ENCODE data around the gene HMMR.
A peak's percentile ranks its signal among the peaks of the same experiment; 100 is the strongest.

Gene HMMR

DNA sequence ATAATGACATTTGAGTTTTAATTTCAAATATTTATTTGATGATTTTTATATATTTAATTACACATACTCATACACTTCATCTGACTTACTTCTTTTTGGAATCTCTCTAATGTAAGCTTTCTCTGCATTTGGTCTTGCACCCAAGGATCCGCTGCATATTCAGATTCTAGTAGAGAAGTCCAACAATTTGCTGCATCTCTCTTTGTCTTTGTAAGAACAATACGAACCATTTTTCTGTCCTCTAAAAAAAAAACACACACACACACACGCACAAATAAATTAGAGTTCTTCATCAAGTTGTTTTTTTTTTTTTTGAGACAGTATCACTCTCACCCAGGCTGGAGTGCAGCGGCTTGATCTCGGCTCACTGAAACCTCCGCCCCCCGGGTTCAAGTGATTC lies 3.6 kb upstream of the HMMR start:
- Histone ChIP-seq H3K36me3 (ENCODE audit: control insufficient read depth, insufficient read depth, low read length) (peaks cover 14% of the 10 kb centered on the region), H3K27me3 (replicated peaks; ENCODE audit: control insufficient read depth, insufficient read depth, low read length, poor library complexity, severe bottlenecking) (no peaks in the 10 kb centered on the region), H3K9me3 (ENCODE audit: control insufficient read depth, low read length) (no peaks in the 10 kb centered on the region), H3K27ac (ENCODE audit: insufficient read depth, low read length, poor library complexity, severe bottlenecking) (no peak overlapping the region), H3K4me1 (ENCODE audit: control insufficient read depth, insufficient read depth, low read length, poor library complexity, severe bottlenecking) (peaks cover 13% of the 10 kb centered on the region), H3K4me3 (ENCODE audit: insufficient read depth, low read depth, low read length, poor library complexity, severe bottlenecking) (no peak overlapping the region)
- no peak for DNase-seq

GRCh38 chr5:163458778-163459385 lies 1.6 kb upstream of the HMMR start:
- DNase-seq: no peak
- Histone ChIP-seq H3K27me3 (replicated peaks; ENCODE audit: control insufficient read depth, insufficient read depth, low read length, poor library complexity, severe bottlenecking) (no peaks in the 10 kb centered on the region), H3K27ac (ENCODE audit: insufficient read depth, low read length, poor library complexity, severe bottlenecking) (peak overlapping the region; percentile 94), H3K4me3 (ENCODE audit: insufficient read depth, low read depth, low read length, poor library complexity, severe bottlenecking) (peak overlapping the region; percentile 76), H3K4me1 (ENCODE audit: control insufficient read depth, insufficient read depth, low read length, poor library complexity, severe bottlenecking) (peaks cover 16% of the 10 kb centered on the region), H3K36me3 (ENCODE audit: control insufficient read depth, insufficient read depth, low read length) (peaks cover 8% of the 10 kb centered on the region), H3K9me3 (ENCODE audit: control insufficient read depth, low read length) (no peaks in the 10 kb centered on the region)

GRCh38 chr5:163459462-163459818 lies 992 bp upstream of the HMMR start:
- no peaks in the 10 kb centered on the region for H3K27me3 ChIP-seq (replicated peaks; ENCODE audit: control insufficient read depth, insufficient read depth, low read length, poor library complexity, severe bottlenecking)
- peak overlapping the region; percentile 94 for H3K27ac ChIP-seq (ENCODE audit: insufficient read depth, low read length, poor library complexity, severe bottlenecking)
- H3K4me3 ChIP-seq (ENCODE audit: insufficient read depth, low read depth, low read length, poor library complexity, severe bottlenecking): peak overlapping the region; percentile 76
- DNase-seq: no peak
- H3K9me3 ChIP-seq (ENCODE audit: control insufficient read depth, low read length): no peaks in the 10 kb centered on the region
- H3K4me1 ChIP-seq (ENCODE audit: control insufficient read depth, insufficient read depth, low read length, poor library complexity, severe bottlenecking): peaks cover 16% of the 10 kb centered on the region
- H3K36me3 ChIP-seq (ENCODE audit: control insufficient read depth, insufficient read depth, low read length): peaks cover 6% of the 10 kb centered on the region

- peak within 1 kb of the TSS; percentile 94 for H3K27ac ChIP-seq (ENCODE audit: insufficient read depth, low read length, poor library complexity, severe bottlenecking)
These were observed 442 bp upstream of the HMMR start, which contains the start of gene NUDCD2 for GRCh38 chr5:163459819-163460561. Gene NUDCD2 (minus strand): TSS chr5:163460102. CDS start chr5:163460050, 52 bp downstream.

GRCh38 chr5:163463063-163463435 lies 2.6 kb downstream of the HMMR start:
- Histone ChIP-seq H3K9me3 (ENCODE audit: control insufficient read depth, low read length) (no peaks in the 10 kb centered on the region), H3K4me3 (ENCODE audit: insufficient read depth, low read depth, low read length, poor library complexity, severe bottlenecking) (no peak overlapping the region), H3K27ac (ENCODE audit: insufficient read depth, low read length, poor library complexity, severe bottlenecking) (no peak overlapping the region), H3K36me3 (ENCODE audit: control insufficient read depth, insufficient read depth, low read length) (no peaks in the 10 kb centered on the region), H3K27me3 (replicated peaks; ENCODE audit: control insufficient read depth, insufficient read depth, low read length, poor library complexity, severe bottlenecking) (no peaks in the 10 kb centered on the region), H3K4me1 (ENCODE audit: control insufficient read depth, insufficient read depth, low read length, poor library complexity, severe bottlenecking) (peaks cover 16% of the 10 kb centered on the region)
- DNase-seq: no peak

More at GRCh38 chr5:163459819-163460561, 442 bp upstream of the HMMR start, which contains the start of gene NUDCD2:
- H3K36me3 ChIP-seq (ENCODE audit: control insufficient read depth, insufficient read depth, low read length): peaks cover under 1% of the 10 kb centered on the region
- no peaks in the 10 kb centered on the region for H3K9me3 ChIP-seq (ENCODE audit: control insufficient read depth, low read length)
- H3K27me3 ChIP-seq (replicated peaks; ENCODE audit: control insufficient read depth, insufficient read depth, low read length, poor library complexity, severe bottlenecking): no peaks in the 10 kb centered on the region
- peaks cover 16% of the 10 kb centered on the region for H3K4me1 ChIP-seq (ENCODE audit: control insufficient read depth, insufficient read depth, low read length, poor library complexity, severe bottlenecking)
- H3K4me3 ChIP-seq (ENCODE audit: insufficient read depth, low read depth, low read length, poor library complexity, severe bottlenecking): peak within 1 kb of the TSS; percentile 76
- DNase-seq: peak; percentile 89 to 93 (median 90)

DNA sequence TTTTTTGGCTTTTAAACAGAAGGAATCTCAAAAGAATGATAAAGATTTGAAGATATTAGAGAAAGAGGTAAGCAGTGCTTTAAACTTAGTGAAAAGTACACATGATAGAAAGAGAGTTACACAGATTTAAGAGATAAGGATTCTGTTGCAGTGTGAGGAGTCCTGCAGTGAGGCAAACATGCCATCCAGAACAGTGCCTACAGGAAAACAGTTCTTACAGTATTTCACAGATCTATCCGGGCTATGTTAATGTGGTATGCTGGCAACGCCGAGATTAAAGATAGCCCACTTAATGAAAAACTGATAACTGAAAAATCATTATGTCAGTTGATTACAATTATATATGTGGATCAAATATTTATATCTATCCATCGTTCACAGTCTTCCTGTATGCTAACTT lies 7.2 kb downstream of the HMMR start:
- H3K36me3 ChIP-seq (ENCODE audit: control insufficient read depth, insufficient read depth, low read length): no peaks in the 10 kb centered on the region
- no peak overlapping the region for H3K27ac ChIP-seq (ENCODE audit: insufficient read depth, low read length, poor library complexity, severe bottlenecking)
- no peaks in the 10 kb centered on the region for H3K4me1 ChIP-seq (ENCODE audit: control insufficient read depth, insufficient read depth, low read length, poor library complexity, severe bottlenecking)
- H3K27me3 ChIP-seq (replicated peaks; ENCODE audit: control insufficient read depth, insufficient read depth, low read length, poor library complexity, severe bottlenecking): no peaks in the 10 kb centered on the region
- H3K4me3 ChIP-seq (ENCODE audit: insufficient read depth, low read depth, low read length, poor library complexity, severe bottlenecking): no peak overlapping the region
- no peaks in the 10 kb centered on the region for H3K9me3 ChIP-seq (ENCODE audit: control insufficient read depth, low read length)
- no peak for DNase-seq

DNA sequence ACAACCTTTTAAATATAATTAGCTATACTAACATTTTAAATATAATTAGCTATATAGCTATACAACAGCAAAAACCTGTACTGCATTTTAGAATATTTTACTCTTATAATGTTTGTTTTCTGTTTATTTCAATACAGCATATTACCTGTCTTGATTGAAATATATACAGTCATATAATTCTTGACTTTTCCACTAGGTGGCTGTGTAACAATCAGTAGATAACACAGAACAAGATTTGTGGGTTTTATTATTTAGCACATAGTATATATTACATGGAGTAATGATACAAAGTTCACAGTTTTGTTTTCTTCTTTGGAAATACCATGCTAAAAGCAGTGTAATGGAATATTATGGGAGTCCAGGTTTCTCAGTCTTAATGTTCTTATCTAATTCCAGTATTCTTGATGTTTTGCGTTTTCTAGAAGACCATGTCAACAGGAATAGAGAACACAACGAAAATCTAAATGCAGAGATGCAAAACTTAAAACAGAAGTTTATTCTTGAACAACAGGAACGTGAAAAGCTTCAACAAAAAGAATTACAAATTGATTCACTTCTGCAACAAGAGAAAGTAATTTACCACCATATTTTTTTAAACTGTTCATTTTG lies 13.3 kb downstream of the HMMR start:
- Histone ChIP-seq H3K4me1 (ENCODE audit: control insufficient read depth, insufficient read depth, low read length, poor library complexity, severe bottlenecking) (no peaks in the 10 kb centered on the region), H3K27ac (ENCODE audit: insufficient read depth, low read length, poor library complexity, severe bottlenecking) (no peak overlapping the region), H3K36me3 (ENCODE audit: control insufficient read depth, insufficient read depth, low read length) (no peaks in the 10 kb centered on the region), H3K9me3 (ENCODE audit: control insufficient read depth, low read length) (no peaks in the 10 kb centered on the region), H3K27me3 (replicated peaks; ENCODE audit: control insufficient read depth, insufficient read depth, low read length, poor library complexity, severe bottlenecking) (no peaks in the 10 kb centered on the region), H3K4me3 (ENCODE audit: insufficient read depth, low read depth, low read length, poor library complexity, severe bottlenecking) (no peak overlapping the region)
- DNase-seq: no peak

GRCh38 chr5:163475411-163475810 lies 15.0 kb downstream of the HMMR start:
- Histone ChIP-seq H3K36me3 (ENCODE audit: control insufficient read depth, insufficient read depth, low read length) (no peaks in the 10 kb centered on the region), H3K27ac (ENCODE audit: insufficient read depth, low read length, poor library complexity, severe bottlenecking) (no peak overlapping the region), H3K4me1 (ENCODE audit: control insufficient read depth, insufficient read depth, low read length, poor library complexity, severe bottlenecking) (no peaks in the 10 kb centered on the region), H3K9me3 (ENCODE audit: control insufficient read depth, low read length) (no peaks in the 10 kb centered on the region), H3K27me3 (replicated peaks; ENCODE audit: control insufficient read depth, insufficient read depth, low read length, poor library complexity, severe bottlenecking) (no peaks in the 10 kb centered on the region), H3K4me3 (ENCODE audit: insufficient read depth, low read depth, low read length, poor library complexity, severe bottlenecking) (no peak overlapping the region)
- no peak for DNase-seq

DNA sequence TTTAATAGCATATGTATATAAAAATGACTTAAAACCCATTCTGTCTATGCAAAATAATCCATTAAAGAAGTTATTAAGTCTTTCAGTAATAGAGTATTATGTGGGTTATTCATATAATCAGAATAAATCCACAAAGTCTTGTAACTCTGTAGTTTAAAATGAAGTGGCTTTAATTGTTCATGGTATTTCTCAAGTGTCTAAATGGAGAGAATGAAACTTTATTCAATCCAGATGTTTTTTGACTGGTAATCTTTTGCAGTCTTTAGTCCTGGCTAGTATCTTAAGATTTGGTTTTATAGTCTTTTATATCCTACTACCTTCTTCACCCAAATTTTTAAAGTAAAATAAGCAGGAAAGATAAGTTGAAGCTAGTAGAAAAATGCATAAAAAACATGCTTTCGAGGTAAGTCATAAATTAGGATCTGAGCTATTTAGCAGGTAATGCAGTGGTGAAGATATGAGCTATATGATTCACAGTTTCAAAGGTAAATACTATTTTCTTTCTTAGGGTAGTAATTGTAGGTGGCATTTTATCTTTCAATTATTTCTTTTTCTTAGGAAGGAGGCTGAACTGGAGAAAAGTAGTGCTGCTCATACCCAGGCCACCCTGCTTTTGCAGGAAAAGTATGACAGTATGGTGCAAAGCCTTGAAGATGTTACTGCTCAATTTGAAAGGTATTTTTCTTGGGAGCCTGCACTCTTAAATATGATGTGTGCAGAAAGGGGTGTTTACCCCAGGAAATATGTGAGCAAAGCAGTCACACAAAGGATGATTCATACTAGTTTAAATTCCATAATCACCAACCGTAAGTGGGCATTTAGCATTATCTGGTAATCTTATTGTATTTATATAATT lies 17.9 kb downstream of the HMMR start:
- Histone ChIP-seq H3K36me3 (ENCODE audit: control insufficient read depth, insufficient read depth, low read length) (no peaks in the 10 kb centered on the region), H3K9me3 (ENCODE audit: control insufficient read depth, low read length) (no peaks in the 10 kb centered on the region), H3K27ac (ENCODE audit: insufficient read depth, low read length, poor library complexity, severe bottlenecking) (no peak overlapping the region), H3K4me1 (ENCODE audit: control insufficient read depth, insufficient read depth, low read length, poor library complexity, severe bottlenecking) (no peaks in the 10 kb centered on the region), H3K27me3 (replicated peaks; ENCODE audit: control insufficient read depth, insufficient read depth, low read length, poor library complexity, severe bottlenecking) (no peaks in the 10 kb centered on the region), H3K4me3 (ENCODE audit: insufficient read depth, low read depth, low read length, poor library complexity, severe bottlenecking) (no peak overlapping the region)
- no peak for DNase-seq

Measured in effector memory CD4-positive, alpha-beta T cell (primary cell).